Measurements from ENCODE around the gene MEDAG.

DNA sequence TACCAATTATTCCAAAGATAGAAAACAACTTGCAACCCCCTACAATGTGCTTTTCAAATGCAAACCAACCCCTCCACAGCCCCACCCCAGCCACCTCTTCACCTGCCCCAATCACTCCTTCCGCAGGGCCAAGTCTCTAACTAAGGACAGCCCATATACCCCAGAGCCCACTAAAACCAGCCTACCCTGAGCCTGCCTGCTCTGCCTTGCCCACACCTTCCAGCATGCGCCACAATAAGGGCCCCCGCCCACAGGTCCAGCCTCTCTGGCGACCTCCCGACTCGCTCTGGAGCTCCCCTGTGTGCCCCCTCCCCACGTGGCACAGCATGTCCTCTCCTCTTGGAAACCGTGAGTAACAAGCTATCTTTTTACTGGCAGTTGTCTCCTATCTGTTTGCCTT, 42.8 kb upstream of the MEDAG start:
- TF ChIP-seq, protein P1, sequence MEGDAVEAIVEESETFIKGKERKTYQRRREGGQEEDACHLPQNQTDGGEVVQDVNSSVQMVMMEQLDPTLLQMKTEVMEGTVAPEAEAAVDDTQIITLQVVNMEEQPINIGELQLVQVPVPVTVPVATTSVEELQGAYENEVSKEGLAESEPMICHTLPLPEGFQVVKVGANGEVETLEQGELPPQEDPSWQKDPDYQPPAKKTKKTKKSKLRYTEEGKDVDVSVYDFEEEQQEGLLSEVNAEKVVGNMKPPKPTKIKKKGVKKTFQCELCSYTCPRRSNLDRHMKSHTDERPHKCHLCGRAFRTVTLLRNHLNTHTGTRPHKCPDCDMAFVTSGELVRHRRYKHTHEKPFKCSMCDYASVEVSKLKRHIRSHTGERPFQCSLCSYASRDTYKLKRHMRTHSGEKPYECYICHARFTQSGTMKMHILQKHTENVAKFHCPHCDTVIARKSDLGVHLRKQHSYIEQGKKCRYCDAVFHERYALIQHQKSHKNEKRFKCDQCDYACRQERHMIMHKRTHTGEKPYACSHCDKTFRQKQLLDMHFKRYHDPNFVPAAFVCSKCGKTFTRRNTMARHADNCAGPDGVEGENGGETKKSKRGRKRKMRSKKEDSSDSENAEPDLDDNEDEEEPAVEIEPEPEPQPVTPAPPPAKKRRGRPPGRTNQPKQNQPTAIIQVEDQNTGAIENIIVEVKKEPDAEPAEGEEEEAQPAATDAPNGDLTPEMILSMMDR (IDR thresholded peaks at IDR 0.05; ENCODE audit: low read depth, low read length), result no peak
- no peak for TF ChIP-seq EZH2phosphoT487 (IDR thresholded peaks at IDR 0.05; ENCODE audit: low read depth)
